GM12872 (cell line): ENCODE results near the gene TSHZ1.

Experiments used
- TF ChIP-seq, protein P1 (sequence below): IDR thresholded peaks from 3 replicates; pipeline ENCODE4 v1.5.1; 2011; ENCODE audit warnings: low read depth, mild to moderate bottlenecking, low read length, moderate library complexity; ENCODE audit not compliant: insufficient read depth

TSHZ1 gene

DNA sequence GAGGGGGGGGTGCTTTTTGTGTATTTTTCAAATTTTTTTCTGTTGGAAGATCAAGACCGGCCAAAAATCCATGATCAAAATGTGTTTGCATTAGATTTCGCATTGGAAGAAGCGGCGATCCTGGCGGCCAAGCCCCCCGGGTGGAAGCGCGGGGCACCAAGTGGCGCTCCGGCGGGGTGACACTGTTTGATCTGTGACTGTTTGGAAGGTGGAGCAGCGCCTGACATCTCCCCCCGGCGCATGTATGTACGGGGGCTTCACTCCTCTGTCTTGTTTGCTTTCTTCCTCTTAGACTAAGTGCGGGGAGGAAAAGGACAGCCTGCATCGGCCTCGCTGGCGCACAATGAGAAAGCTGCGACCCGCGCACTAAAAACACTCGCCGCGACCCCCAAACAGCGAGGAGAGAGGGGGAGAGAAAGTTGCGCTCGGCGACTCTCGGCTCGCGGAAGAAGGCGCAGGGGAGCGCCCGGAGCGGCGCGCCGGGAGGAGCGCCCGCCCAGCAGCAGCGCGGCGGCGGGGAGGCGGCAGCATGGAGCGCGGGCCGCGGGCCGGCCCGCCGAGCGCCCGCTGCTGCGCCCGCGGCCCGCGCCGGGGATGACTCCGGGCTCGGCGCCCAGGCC lies 515 bp downstream of the TSHZ1 start:
- TF ChIP-seq, protein P1, sequence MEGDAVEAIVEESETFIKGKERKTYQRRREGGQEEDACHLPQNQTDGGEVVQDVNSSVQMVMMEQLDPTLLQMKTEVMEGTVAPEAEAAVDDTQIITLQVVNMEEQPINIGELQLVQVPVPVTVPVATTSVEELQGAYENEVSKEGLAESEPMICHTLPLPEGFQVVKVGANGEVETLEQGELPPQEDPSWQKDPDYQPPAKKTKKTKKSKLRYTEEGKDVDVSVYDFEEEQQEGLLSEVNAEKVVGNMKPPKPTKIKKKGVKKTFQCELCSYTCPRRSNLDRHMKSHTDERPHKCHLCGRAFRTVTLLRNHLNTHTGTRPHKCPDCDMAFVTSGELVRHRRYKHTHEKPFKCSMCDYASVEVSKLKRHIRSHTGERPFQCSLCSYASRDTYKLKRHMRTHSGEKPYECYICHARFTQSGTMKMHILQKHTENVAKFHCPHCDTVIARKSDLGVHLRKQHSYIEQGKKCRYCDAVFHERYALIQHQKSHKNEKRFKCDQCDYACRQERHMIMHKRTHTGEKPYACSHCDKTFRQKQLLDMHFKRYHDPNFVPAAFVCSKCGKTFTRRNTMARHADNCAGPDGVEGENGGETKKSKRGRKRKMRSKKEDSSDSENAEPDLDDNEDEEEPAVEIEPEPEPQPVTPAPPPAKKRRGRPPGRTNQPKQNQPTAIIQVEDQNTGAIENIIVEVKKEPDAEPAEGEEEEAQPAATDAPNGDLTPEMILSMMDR: no peak

DNA sequence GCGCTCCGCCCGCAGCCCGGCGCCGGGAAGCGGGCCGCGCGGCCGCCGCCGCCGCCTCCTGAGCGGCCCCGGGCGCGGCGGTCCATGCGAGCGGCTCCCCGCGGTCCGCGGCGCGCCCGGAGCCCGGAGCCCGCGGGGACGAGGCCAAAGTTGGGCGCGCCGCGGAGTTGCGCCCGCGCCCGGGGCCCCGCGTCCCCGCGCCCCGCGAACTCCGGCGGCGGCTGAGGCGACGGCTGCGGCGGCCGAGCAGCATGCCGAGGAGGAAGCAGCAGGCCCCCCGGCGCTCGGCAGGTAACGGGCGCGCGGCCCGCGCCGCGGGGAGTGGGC lies 992 bp downstream of the TSHZ1 start:
- TF ChIP-seq, protein P1: no peak

DNA sequence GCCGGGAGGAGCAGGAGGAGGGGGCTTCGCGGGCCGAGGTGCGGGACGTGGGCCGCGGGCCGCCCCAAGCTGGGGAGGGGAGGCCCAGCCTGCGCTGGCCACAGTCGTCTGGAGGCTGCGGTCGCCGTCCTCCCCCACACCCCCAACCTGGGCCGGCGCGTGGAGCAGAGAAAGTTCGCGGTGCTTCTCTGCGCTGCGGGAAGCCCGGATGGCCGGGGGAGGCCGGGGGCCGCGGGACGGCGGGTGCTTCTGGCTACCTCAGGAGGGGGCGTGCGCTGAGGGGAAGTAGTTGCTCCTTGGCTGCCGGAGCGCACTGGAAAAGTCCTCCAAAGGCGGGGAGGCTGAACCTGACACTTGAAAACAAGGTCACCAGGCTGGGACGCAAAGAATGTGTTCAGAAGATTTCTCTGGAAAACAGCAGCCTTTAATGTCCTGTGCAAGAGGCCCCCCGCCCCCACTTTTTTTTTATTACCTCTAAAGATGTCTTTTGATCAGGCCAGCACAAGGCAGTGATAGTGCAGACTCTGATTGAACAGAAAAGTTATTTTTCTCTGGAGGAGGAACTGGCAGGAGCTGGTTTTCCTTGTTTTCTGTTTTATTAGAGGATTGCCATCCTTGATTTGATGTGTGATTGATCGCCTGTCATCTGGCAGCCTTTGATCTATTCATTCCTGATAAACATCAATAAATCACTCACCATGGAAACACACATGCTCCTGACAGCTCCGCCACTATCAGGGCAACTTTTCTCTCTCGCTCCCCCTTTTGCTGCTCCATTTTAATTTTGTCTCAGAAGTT lies 1.6 kb downstream of the TSHZ1 start:
- TF ChIP-seq, protein P1: no peak

DNA sequence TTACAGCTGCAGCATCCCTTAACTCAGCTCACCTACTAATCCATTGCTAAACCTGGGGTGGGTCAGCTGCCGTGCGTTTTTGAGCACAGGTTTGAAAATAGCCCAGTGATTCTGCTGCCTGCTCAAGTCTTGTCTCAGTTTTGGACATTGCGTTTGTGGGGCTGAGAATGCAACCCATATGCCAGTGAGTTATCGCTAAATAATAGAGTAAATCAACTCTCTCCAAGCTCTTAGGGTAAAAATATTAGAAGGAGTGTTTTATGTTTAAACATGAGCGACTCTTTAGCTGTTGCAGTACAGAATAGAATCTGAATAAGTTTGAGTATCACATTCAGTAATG lies 2.1 kb downstream of the TSHZ1 start:
- TF ChIP-seq, protein P1: no peak

DNA sequence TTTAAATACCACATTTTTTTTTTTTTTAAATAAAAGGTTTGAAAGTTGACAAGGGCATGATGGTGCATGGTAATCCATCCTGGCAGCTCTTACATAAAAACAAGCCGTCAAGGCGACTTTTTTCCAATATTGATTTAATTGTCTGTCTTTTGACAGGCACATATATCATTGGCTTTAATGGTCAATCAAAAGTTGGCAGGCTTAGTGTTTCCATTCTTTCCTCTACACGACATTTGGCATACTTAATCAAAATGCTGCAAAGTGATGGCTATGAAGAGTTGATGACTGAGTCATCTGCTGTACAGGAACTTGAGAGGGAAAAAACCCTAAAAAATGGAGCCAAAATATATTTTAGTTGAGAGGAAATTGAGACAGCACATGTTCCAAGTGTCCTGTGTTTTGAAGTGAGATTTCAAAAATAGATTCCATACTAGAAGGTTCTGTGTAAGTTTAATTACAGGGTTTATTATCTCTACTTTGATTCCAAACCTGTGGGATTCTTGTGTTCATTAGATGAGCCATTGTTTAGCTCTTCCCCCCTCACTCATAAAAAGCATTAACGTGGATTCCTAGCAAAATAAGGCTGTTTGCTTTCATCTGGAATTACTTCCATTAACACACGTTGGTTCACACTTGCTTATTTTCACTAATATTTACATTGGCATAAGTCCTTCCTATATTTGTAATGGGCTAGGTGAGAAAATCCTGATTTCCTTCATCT lies 3.2 kb downstream of the TSHZ1 start:
- TF ChIP-seq, protein P1: no peak

DNA sequence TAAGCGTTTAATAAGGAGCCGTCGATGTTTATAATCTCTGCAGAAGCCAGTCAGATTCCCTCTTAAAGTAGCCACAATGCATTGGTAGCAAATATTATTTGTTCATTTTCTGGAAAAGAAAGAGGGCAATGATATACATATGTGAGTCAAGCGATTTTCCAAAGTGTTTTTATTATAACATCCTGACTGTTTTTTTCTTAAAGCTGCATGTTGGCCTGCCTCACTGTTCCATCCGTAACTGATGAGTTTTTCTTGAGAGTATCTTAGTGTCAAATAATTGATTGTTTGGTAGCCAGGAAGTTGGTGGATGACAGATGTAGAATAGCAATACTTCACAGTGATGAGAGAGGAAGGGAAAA lies 3.7 kb downstream of the TSHZ1 start:
- TF ChIP-seq, protein P1: no peak

DNA sequence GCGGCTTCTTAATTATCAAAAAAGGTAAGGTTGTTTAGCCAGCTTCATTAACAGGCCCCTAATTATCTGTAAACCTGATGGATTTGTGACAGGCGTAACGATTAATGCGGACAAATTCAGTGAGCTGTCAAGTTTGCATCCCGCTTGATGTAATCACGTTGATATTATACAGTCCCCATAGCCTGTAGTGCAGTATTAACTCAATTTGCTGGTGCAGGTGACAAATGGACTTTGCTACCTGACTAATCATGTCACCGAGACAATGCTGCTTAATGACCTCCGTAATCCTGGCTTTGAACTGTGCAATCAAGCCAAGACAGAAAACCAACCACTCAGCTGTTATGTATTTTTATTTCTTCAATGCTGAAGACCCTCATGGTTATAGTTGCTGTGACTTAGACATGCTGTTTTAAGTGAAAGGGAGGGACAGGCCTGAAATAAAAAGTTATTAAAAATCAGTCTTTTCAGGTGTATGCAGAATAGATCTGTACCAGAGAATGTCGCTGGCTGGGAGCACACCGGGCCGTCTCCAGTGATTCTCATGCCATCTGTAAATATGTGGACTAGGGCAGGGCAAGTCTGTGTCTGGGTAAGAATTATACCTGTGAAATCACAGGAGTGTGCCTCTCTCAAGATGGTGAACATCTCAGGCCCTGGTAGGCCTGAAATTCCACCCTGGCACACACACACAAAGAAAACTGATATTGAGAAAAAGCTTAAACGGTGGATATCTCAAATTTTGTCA lies 4.3 kb downstream of the TSHZ1 start:
- TF ChIP-seq, protein P1: no peak
